Small intestine (tissue), 7 donors: ENCODE results near the gene LRMDA. TPM values are rescaled to one million over a fixed set of nuclear protein-coding genes. Genes with fewer than 3 reads are reported as not detected.

Source experiments
- DNase-seq, 2 donors: peaks; one replicate each; pipeline versions ENCODE4 v3.0.0 to v3.0.0-alpha.2; 2013
- FAIRE-seq: peaks from 2 replicates; lab custom pipeline; 2012; peaks lifted over from hg19 to GRCh38; lab: Jason Lieb, UNC
- H3K27ac ChIP-seq, 3 donors: one replicate each; pipeline ENCODE4 v1.5.1; 2013; ENCODE audit warnings: low read length in 2 of 3, mild to moderate bottlenecking in 2 of 3, control low read depth in 1 of 3, inconsistent platforms in 1 of 3, low read depth in 1 of 3, moderate library complexity in 1 of 3
- H3K27me3 ChIP-seq, 3 donors: one replicate each; pipeline ENCODE4 v1.6.1; 2013; ENCODE audit warnings: low read length in 3 of 3, inconsistent platforms in 1 of 3; ENCODE audit not compliant: control insufficient read depth in 3 of 3, insufficient read depth in 3 of 3
- H3K36me3 ChIP-seq, 3 donors: one replicate each; pipeline ENCODE4 v1.6.1; 2013; ENCODE audit warnings: low read length in 3 of 3, inconsistent platforms in 1 of 3, low read depth in 1 of 3, mild to moderate bottlenecking in 1 of 3, moderate library complexity in 1 of 3; ENCODE audit not compliant: control insufficient read depth in 3 of 3, insufficient read depth in 2 of 3
- H3K4me1 ChIP-seq, 3 donors: one replicate each; pipeline ENCODE4 v1.6.1; 2013; ENCODE audit warnings: low read length in 2 of 3, inconsistent platforms in 1 of 3, low read depth in 1 of 3, mild to moderate bottlenecking in 1 of 3, moderate library complexity in 1 of 3; ENCODE audit not compliant: control insufficient read depth in 3 of 3, insufficient read depth in 2 of 3
- H3K4me3 ChIP-seq, 3 donors: one replicate each; pipeline ENCODE4 v1.5.1; 2013; ENCODE audit warnings: low read length in 3 of 3, control low read depth in 1 of 3, inconsistent platforms in 1 of 3, low read depth in 1 of 3, mild to moderate bottlenecking in 1 of 3, moderate library complexity in 1 of 3
- H3K9me3 ChIP-seq, 2 donors: one replicate each; pipeline ENCODE4 v1.6.1; 2013; ENCODE audit warnings: low read depth in 1 of 2, low read length in 1 of 2; ENCODE audit not compliant: control insufficient read depth in 2 of 2, insufficient read depth in 1 of 2
- WGBS, 3 donors: extraction: QIAGEN DNeasy Blood & Tissue Kit; methylation state at CpG; one replicate each; pipeline ENCODE4 v1.1.7; 2013; 5-methylcytosine and 5-hydroxymethylcytosine counted together
- polyA plus RNA-seq, 4 donors: library from polyadenylated mRNA; stranded (reverse) in 3 of 4; unstranded in 1 of 4; fragments of 200-250 nt in 3 of 4; fragments of 120-200 nt in 1 of 4; gene quantifications; one replicate each; pipeline versions ENCODE4 v1.2.1 to v1.2.3, GENCODE V29; 2013
- donor health status: healthy with polysubstance abuse.
- donor health status: control.
- donor health status: control.
- donor health status: Bipolar disorder and iron deficiency.
- donor health status: healthy.

Gene LRMDA
- polyA plus RNA-seq, 4 donors: 5.6 to 16.2 (median 6.0) TPM; not detected in 1

- no peak overlapping the region for H3K4me3 ChIP-seq
- WGBS, 3 donors: 40 to 69% (median 58%) methylated on average over 23 of the region's 23 CpGs
Observed at GRCh38 chr10:76034353-76035205, 603.2 kb downstream of the LRMDA start.

GRCh38 chr10:76035206-76036110 is 604.0 kb downstream of the LRMDA start:
- Histone ChIP-seq H3K9me3 (peaks cover 0 to 12% of the 10 kb centered on the region in 2 donors), H3K4me1 (peaks cover 0 to 17% (median 8%) of the 10 kb centered on the region in 3 donors), H3K4me3 (no peak overlapping the region), H3K27me3 (no peaks in the 10 kb centered on the region), H3K27ac (no peak overlapping the region), H3K36me3 (no peaks in the 10 kb centered on the region)
- WGBS, 3 donors: 71 to 74% (median 74%) methylated on average over 20 of the region's 20 CpGs
- no peak for FAIRE-seq
- no peak for DNase-seq

More at GRCh38 chr10:76034353-76035205, 603.2 kb downstream of the LRMDA start:
- peaks cover 0 to 8% of the 10 kb centered on the region in 2 donors for H3K9me3 ChIP-seq
- H3K36me3 ChIP-seq: no peaks in the 10 kb centered on the region
- H3K27me3 ChIP-seq: no peaks in the 10 kb centered on the region
- peak overlapping the region in 1 of 3 donors; percentile 36 for H3K27ac ChIP-seq
- peaks cover 0 to 17% (median 8%) of the 10 kb centered on the region in 3 donors for H3K4me1 ChIP-seq
- FAIRE-seq (no peak), DNase-seq (peak; percentile 11 to 14)

- H3K36me3 ChIP-seq: no peaks in the 10 kb centered on the region
- H3K27me3 ChIP-seq: no peaks in the 10 kb centered on the region
- peaks cover 0 to 17% (median 8%) of the 10 kb centered on the region in 3 donors for H3K4me1 ChIP-seq
- DNase-seq (peak; percentile 65 to 80), FAIRE-seq (no peak)
- peaks cover 0 to 12% of the 10 kb centered on the region in 2 donors for H3K9me3 ChIP-seq
- WGBS, 3 donors: 26 to 38% (median 28%) methylated on average over 18 of the region's 18 CpGs
- H3K4me3 ChIP-seq: no peak overlapping the region
- peak overlapping the region in 1 of 3 donors; percentile 62 for H3K27ac ChIP-seq
Observed at GRCh38 chr10:76036111-76036940, 604.9 kb downstream of the LRMDA start.

- H3K27me3 ChIP-seq: no peaks in the 10 kb centered on the region
- H3K4me3 ChIP-seq: no peak overlapping the region
- no peaks in the 10 kb centered on the region for H3K36me3 ChIP-seq
- peaks cover 0 to 12% of the 10 kb centered on the region in 2 donors for H3K9me3 ChIP-seq
- DNase-seq (peak; percentile 74 to 81), FAIRE-seq (no peak)
- peak overlapping the region in 1 of 3 donors; percentile 62 for H3K27ac ChIP-seq
- peaks cover 0 to 17% (median 8%) of the 10 kb centered on the region in 3 donors for H3K4me1 ChIP-seq
Observed at GRCh38 chr10:76036962-76037361, 605.5 kb downstream of the LRMDA start.

DNA sequence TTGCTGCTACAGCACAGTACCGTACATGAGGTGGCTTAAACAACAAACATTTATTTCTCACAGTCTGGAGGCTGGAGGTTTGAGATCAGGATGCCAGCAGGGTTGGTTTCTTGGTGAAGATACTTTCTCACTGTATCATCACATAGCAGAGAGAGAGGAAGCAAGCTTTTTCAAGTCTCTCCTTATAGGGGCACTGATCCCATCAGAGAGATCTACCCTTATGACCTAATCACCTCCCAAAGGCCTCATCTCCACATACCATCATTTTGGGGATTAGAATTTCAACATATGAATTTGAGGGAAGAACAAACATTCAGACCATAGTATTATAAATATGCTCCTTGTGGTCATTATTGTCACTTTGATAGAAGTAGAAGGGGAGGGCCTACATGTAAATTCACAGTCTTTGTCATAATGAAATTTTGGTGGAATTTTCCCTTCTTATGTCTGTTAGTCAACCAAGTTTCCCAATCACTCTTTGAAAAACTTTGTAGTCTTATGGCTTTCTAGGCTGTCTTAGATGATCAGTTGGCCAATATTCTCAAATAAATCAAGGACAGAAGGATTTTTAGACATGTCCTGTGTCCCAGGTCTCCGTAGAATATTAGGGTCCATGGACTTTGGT is 606.2 kb downstream of the LRMDA start:
- H3K9me3 ChIP-seq: peaks cover 0 to 12% of the 10 kb centered on the region in 2 donors
- no peak overlapping the region for H3K4me3 ChIP-seq
- WGBS, 3 donors: 78 to 90% (median 83%) methylated on average over 2 of the region's 2 CpGs

DNA sequence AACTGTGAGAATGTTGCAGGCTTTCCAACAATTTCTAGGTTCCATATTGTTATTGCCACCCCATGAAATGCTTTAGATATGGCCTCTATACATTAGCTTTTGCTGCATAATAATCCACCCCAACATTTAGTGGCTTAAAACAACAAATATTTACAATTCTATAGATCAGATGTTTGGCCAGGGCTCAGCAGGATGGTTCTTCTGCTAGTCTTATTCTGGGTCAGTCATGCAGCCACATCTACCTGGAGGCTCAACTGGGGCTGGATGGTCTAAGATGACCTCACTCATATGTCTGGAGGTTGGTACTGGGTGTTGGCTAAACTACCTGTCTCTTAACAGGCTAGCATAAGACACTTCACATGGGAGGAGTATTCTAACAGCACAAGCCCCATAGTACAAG is 607.3 kb downstream of the LRMDA start:
- FAIRE-seq: no peak

More for the DNA sequence above, 606.2 kb downstream of the LRMDA start:
- Histone ChIP-seq H3K27me3 (no peaks in the 10 kb centered on the region), H3K27ac (no peak overlapping the region), H3K36me3 (no peaks in the 10 kb centered on the region), H3K4me1 (peaks cover 0 to 17% (median 8%) of the 10 kb centered on the region in 3 donors)
- FAIRE-seq: no peak
- DNase-seq: no peak

GRCh38 chr10:76040107-76040829 is 608.8 kb downstream of the LRMDA start:
- H3K36me3 ChIP-seq: no peaks in the 10 kb centered on the region
- H3K9me3 ChIP-seq: peaks cover 0 to 12% of the 10 kb centered on the region in 2 donors
- H3K27me3 ChIP-seq: no peaks in the 10 kb centered on the region
- no peak overlapping the region for H3K4me3 ChIP-seq
- no peak overlapping the region for H3K27ac ChIP-seq
- peaks cover 0 to 4% (median 0%) of the 10 kb centered on the region in 3 donors for H3K4me1 ChIP-seq
- no peak for FAIRE-seq
- DNase-seq: no peak
- 90 to 94% (median 91%) methylated on average over 6 of the region's 6 CpGs for WGBS, 3 donors

More for the DNA sequence above, 607.3 kb downstream of the LRMDA start:
- no peak for DNase-seq
- Histone ChIP-seq H3K36me3 (no peaks in the 10 kb centered on the region), H3K4me1 (peaks cover 0 to 14% (median 7%) of the 10 kb centered on the region in 3 donors), H3K9me3 (peaks cover 0 to 12% of the 10 kb centered on the region in 2 donors), H3K4me3 (no peak overlapping the region), H3K27me3 (no peaks in the 10 kb centered on the region), H3K27ac (no peak overlapping the region)
